A375 (cell line): ENCODE data around the gene VWA8. TPM values are rescaled to one million over a fixed set of nuclear protein-coding genes. Genes with fewer than 3 reads are reported as not detected.

Source experiments
- small RNA-seq: library from RNA; depleted of rRNA; stranded (forward); fragments of <200 nt; gene quantifications from one replicate; pipeline ENCODE3, GENCODE V24; 2014
- total RNA-seq: library from RNA; depleted of rRNA; stranded (reverse); fragments of >200 nt; shearing (Covaris generic); gene quantifications from 2 replicates; pipeline ENCODE4 v1.2.3, GENCODE V29; 2014; rRNA removed

VWA8 gene
- total RNA-seq = 10.8 and 12.7 TPM in 2 replicates

GRCh38 chr13:41960637-41961465, at the start of gene VWA8:
TSS of gene VWA8 (minus strand) at chr13:41961109. CDS start at chr13:41961015, 94 bp downstream.

Small RNA genes lying within 50 kb of the gene (small RNA-seq; reads per million reads assigned to genes)
- gene RN7SL515P (not detected), gene RNU6-74P (not detected), gene RPS28P8 (not detected)

Other genes with a start within 250 kb of the VWA8 start
- gene DGKH, start 87.5 kb upstream of the VWA8 start, total RNA-seq = 4.5 and 6.2 TPM in 2 replicates